Endothelial cell (in vitro differentiated cells): Measurements from ENCODE around the gene CCNF. TPM values are rescaled to one million over a fixed set of nuclear protein-coding genes. Genes with fewer than 3 reads are reported as not detected.

Experiments
- DNase-seq: peaks from one replicate; pipeline ENCODE4 v3.0.0; 2021; ENCODE audit warnings: low spot score
- H3K27ac Mint-ChIP-seq: one replicate; pipeline ENCODE4 v1.8.0; 2021; ENCODE audit warnings: mixed read lengths, inconsistent platforms; ENCODE audit not compliant: unreplicated experiment
- H3K27me3 Mint-ChIP-seq: one replicate; pipeline ENCODE4 v1.8.0; 2021; ENCODE audit warnings: mild to moderate bottlenecking, moderate library complexity, mixed read lengths, inconsistent platforms; ENCODE audit not compliant: unreplicated experiment
- H3K36me3 Mint-ChIP-seq: one replicate; pipeline ENCODE4 v1.8.0; 2021; ENCODE audit warnings: mild to moderate bottlenecking, low read depth, mixed read lengths, inconsistent platforms; ENCODE audit not compliant: unreplicated experiment
- H3K4me1 Mint-ChIP-seq: one replicate; pipeline ENCODE4 v1.8.0; 2021; ENCODE audit warnings: mild to moderate bottlenecking, mixed read lengths, inconsistent platforms; ENCODE audit not compliant: unreplicated experiment
- H3K4me3 Mint-ChIP-seq: one replicate; pipeline ENCODE4 v1.8.0; 2021; ENCODE audit warnings: mild to moderate bottlenecking, mixed read lengths, inconsistent platforms; ENCODE audit not compliant: unreplicated experiment
- H3K9me3 Mint-ChIP-seq: one replicate; pipeline ENCODE4 v1.8.0; 2021; ENCODE audit warnings: mixed read lengths, inconsistent platforms; ENCODE audit not compliant: unreplicated experiment
- total RNA-seq: library from RNA; stranded (reverse); fragmentation: NEBNext Ultra II Directional; extraction: Animal tissue kit (Norgen Biotek cat#: 25700); gene quantifications from one replicate; pipeline ENCODE4 v1.2.1, GENCODE V29; 2021; ENCODE audit not compliant: unreplicated experiment
- TF ChIP-seq, protein P1 (sequence below): fragments of 200-600 bp; sonication (generic); IDR thresholded peaks from one replicate; pipeline ENCODE4 v1.5.0; 2021; ENCODE audit warnings: antibody characterized with exemption; ENCODE audit not compliant: unreplicated experiment

CCNF gene
- total RNA-seq, 1 donor from 2014 or later: 30.2 TPM

- Mint-ChIP-seq H3K27ac (no peak overlapping the region), H3K4me3 (no peak overlapping the region), H3K9me3 (no peaks in the 10 kb centered on the region), H3K36me3 (no peaks in the 10 kb centered on the region), H3K27me3 (peaks cover 11% of the 10 kb centered on the region), H3K4me1 (peaks cover 10% of the 10 kb centered on the region)
- TF ChIP-seq, protein P1, sequence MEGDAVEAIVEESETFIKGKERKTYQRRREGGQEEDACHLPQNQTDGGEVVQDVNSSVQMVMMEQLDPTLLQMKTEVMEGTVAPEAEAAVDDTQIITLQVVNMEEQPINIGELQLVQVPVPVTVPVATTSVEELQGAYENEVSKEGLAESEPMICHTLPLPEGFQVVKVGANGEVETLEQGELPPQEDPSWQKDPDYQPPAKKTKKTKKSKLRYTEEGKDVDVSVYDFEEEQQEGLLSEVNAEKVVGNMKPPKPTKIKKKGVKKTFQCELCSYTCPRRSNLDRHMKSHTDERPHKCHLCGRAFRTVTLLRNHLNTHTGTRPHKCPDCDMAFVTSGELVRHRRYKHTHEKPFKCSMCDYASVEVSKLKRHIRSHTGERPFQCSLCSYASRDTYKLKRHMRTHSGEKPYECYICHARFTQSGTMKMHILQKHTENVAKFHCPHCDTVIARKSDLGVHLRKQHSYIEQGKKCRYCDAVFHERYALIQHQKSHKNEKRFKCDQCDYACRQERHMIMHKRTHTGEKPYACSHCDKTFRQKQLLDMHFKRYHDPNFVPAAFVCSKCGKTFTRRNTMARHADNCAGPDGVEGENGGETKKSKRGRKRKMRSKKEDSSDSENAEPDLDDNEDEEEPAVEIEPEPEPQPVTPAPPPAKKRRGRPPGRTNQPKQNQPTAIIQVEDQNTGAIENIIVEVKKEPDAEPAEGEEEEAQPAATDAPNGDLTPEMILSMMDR: no peak
- DNase-seq: no peak
Measured at GRCh38 chr16:2485811-2486507, 56.7 kb downstream of the CCNF start.

- no peak overlapping the region for H3K4me3 Mint-ChIP-seq
- no peaks in the 10 kb centered on the region for H3K36me3 Mint-ChIP-seq
- H3K27me3 Mint-ChIP-seq: peaks cover 11% of the 10 kb centered on the region
- no peaks in the 10 kb centered on the region for H3K9me3 Mint-ChIP-seq
- TF ChIP-seq, protein P1: no peak
- H3K27ac Mint-ChIP-seq: no peak overlapping the region
- peaks cover 10% of the 10 kb centered on the region for H3K4me1 Mint-ChIP-seq
- DNase-seq: no peak
Measured at GRCh38 chr16:2486645-2487516, 57.6 kb downstream of the CCNF start.

DNA sequence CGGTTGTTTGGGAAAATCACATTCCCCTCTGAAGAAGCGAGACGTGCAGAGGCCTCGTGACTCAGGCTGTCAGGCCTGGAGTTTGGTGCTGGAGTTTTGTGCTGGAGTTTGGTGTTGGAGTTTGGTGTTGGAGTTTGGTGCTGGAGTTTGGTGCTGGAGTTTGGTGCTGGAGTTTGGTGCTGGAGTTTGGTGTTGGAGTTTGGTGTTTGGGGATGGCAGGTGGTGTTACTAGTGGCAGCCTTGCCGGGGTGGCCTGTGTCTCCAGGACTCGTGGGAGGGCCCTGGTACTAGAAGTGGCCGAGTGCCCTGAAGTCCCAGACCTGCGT, 58.2 kb downstream of the CCNF start:
- Mint-ChIP-seq H3K9me3 (no peaks in the 10 kb centered on the region), H3K4me1 (peaks cover 10% of the 10 kb centered on the region), H3K4me3 (no peak overlapping the region), H3K27ac (no peak overlapping the region), H3K36me3 (no peaks in the 10 kb centered on the region), H3K27me3 (peaks cover 11% of the 10 kb centered on the region)
- no peak for DNase-seq
- TF ChIP-seq, protein P1: no peak

DNA sequence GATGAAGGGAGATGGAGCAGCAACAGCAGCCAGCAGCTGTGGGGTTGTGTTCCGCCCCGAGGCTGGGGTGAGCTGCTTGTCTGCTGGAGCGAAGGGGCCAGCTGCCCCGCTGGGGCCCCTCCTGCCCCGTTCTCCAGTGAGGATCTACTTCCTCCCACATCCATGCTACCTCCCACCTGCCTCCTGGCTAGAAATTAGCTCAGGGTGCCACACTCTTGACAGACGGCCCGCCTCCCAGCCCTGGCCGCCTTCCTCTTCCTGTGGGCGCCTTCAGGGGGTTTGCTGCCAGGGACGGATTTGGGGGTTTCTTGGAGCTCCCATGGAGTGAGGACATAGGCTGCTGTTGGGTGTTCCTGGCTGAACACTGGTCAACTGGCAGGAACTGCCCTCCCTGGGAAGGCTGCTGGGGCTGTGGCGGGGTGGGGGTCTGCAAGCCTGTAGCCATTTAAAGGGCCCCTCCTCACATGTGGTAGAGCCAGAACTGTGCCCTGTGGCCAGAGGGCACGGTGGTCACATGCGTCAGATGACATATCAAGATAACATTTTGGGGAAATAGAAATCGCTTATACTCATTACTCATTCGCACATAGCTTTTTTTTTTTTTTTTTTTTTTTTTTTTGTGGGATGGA, 58.8 kb downstream of the CCNF start:
- H3K4me1 Mint-ChIP-seq: peaks cover 10% of the 10 kb centered on the region
- DNase-seq: no peak
- no peak overlapping the region for H3K27ac Mint-ChIP-seq
- peaks cover 11% of the 10 kb centered on the region for H3K27me3 Mint-ChIP-seq
- H3K4me3 Mint-ChIP-seq: no peak overlapping the region
- no peaks in the 10 kb centered on the region for H3K9me3 Mint-ChIP-seq
- TF ChIP-seq, protein P1: no peak
- no peaks in the 10 kb centered on the region for H3K36me3 Mint-ChIP-seq
